Osteocyte (in vitro differentiated cells): ENCODE results near the gene DNAJC11. TPM values are rescaled to one million over a fixed set of nuclear protein-coding genes. Genes with fewer than 3 reads are reported as not detected.
A peak's percentile ranks its signal among the peaks of the same experiment; 100 is the strongest.
"Not testable (repeated sequence)": the region's sequence is repeated elsewhere in the genome, so short reads cannot be mapped to it uniquely, and the experiment has no call there.

Source experiments
- DNase-seq: peaks from one replicate; pipeline ENCODE4 v3.0.0; 2021; ENCODE audit warnings: mixed read lengths; ENCODE audit not compliant: unreplicated experiment; ENCODE audit errors: extremely low spot score
- H3K27ac Mint-ChIP-seq: one replicate; pipeline ENCODE4 v1.8.0; 2021; ENCODE audit warnings: mild to moderate bottlenecking, mixed read lengths; ENCODE audit not compliant: unreplicated experiment
- H3K27me3 Mint-ChIP-seq: one replicate; pipeline ENCODE4 v1.8.0; 2021; ENCODE audit warnings: mixed read lengths; ENCODE audit not compliant: unreplicated experiment
- H3K36me3 Mint-ChIP-seq: one replicate; pipeline ENCODE4 v1.8.0; 2021; ENCODE audit warnings: mixed read lengths; ENCODE audit not compliant: unreplicated experiment
- H3K4me1 Mint-ChIP-seq: one replicate; pipeline ENCODE4 v1.8.0; 2021; ENCODE audit warnings: mixed read lengths; ENCODE audit not compliant: unreplicated experiment
- H3K4me3 Mint-ChIP-seq: one replicate; pipeline ENCODE4 v1.8.0; 2021; ENCODE audit warnings: mild to moderate bottlenecking, moderate library complexity, mixed read lengths; ENCODE audit not compliant: unreplicated experiment
- H3K9me3 Mint-ChIP-seq: one replicate; pipeline ENCODE4 v1.8.0; 2021; ENCODE audit warnings: mixed read lengths; ENCODE audit not compliant: unreplicated experiment
- CTCF ChIP-seq: fragments of 200-600 bp; sonication (generic); IDR thresholded peaks from 2 replicates; pipeline ENCODE4 v1.5.0; 2021; ENCODE audit warnings: antibody characterized with exemption, mild to moderate bottlenecking, moderate library complexity
- total RNA-seq: library from RNA; stranded (reverse); gene quantifications from 2 replicates; pipeline ENCODE4 v1.2.1, GENCODE V29; 2021

The DNAJC11 gene
- total RNA-seq, 1 donor from 2014 or later: 52.9 TPM

DNA sequence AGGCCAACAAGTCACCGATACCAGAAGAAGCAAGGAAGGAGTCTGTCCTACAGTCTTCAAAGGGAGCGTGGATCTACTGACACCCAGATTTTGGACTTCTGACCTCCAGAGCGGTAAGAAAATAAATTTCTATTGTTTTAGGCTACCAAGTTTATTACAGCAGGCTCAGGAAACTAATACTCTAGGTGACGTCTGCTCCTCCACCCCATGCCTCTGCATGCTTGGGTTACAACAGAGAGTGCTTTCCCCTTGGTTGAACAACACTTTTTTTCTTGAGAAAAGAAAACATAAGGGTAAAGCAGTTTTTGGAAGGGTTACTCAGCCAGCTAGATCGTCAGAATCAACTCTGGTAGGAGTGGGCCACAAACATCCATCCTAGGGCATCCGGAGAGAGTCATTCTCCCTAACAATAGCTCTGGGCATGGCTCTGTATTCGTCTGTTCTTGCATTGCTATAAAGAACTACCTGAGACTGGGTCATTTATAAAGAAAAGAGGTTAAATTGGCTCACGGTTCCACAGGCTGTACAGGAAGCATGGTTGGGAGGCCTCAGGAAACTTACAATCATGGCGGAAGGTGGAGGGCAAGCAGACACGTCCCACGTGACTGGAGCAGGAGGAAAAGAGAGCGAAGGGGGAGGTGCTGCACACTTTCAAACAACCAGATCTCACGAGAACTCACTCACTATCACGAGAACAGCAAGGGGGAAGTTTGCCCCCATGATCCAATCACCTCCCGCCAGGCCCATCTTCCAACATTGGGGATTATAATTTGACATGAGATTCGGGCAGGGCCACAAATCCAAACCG is 22.2 kb upstream of the DNAJC11 start:
- Mint-ChIP-seq H3K27me3 (no peaks in the 10 kb centered on the region), H3K9me3 (no peaks in the 10 kb centered on the region), H3K27ac (peak overlapping the region; percentile 83), H3K4me3 (no peak overlapping the region), H3K36me3 (no peaks in the 10 kb centered on the region), H3K4me1 (peaks cover 21% of the 10 kb centered on the region)
- TF ChIP-seq CTCF: no peak
- DNase-seq: no peak

DNA sequence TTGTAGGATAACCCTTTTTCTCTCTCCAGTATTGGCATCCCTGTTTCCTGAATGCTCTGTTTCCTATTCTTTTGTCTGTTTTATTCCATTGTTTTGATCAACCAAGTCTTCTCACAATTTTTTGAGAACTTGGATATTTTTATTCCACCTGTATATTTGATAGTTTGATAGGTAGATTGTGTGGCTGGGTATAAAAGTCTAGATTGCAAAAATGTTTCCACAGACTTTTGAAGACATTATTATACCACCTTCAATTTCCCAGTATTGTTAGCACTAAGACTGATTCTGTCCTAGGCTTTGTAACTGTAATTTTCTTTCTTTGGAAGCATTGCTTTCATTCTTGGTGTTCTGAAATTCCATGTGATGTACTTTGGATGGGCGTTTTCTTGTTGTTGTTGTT is 9.6 kb upstream of the DNAJC11 start:
- no peaks in the 10 kb centered on the region for H3K4me1 Mint-ChIP-seq
- H3K27ac Mint-ChIP-seq: no peak overlapping the region
- no peaks in the 10 kb centered on the region for H3K36me3 Mint-ChIP-seq
- TF ChIP-seq CTCF: no peak
- no peak overlapping the region for H3K4me3 Mint-ChIP-seq
- H3K9me3 Mint-ChIP-seq: peaks cover 8% of the 10 kb centered on the region
- peaks cover 23% of the 10 kb centered on the region for H3K27me3 Mint-ChIP-seq
- no peak for DNase-seq

- TF ChIP-seq CTCF: no peak
- H3K4me3 Mint-ChIP-seq: no peak overlapping the region
These were observed 3.1 kb upstream of the DNAJC11 start for GRCh38 chr1:6704746-6705145.

GRCh38 chr1:6703016-6703415 is 1.4 kb upstream of the DNAJC11 start:
- TF ChIP-seq CTCF: no peak
- Mint-ChIP-seq H3K4me1 (peaks cover 20% of the 10 kb centered on the region), H3K36me3 (no peaks in the 10 kb centered on the region), H3K9me3 (no peaks in the 10 kb centered on the region), H3K27ac (no peak overlapping the region), H3K4me3 (no peak overlapping the region), H3K27me3 (peaks cover 13% of the 10 kb centered on the region)
- DNase-seq: no peak

More at GRCh38 chr1:6704746-6705145, 3.1 kb upstream of the DNAJC11 start:
- no peak for DNase-seq
- no peaks in the 10 kb centered on the region for H3K9me3 Mint-ChIP-seq
- no peak overlapping the region for H3K27ac Mint-ChIP-seq
- H3K36me3 Mint-ChIP-seq: no peaks in the 10 kb centered on the region
- peaks cover 23% of the 10 kb centered on the region for H3K27me3 Mint-ChIP-seq
- peaks cover 16% of the 10 kb centered on the region for H3K4me1 Mint-ChIP-seq

DNA sequence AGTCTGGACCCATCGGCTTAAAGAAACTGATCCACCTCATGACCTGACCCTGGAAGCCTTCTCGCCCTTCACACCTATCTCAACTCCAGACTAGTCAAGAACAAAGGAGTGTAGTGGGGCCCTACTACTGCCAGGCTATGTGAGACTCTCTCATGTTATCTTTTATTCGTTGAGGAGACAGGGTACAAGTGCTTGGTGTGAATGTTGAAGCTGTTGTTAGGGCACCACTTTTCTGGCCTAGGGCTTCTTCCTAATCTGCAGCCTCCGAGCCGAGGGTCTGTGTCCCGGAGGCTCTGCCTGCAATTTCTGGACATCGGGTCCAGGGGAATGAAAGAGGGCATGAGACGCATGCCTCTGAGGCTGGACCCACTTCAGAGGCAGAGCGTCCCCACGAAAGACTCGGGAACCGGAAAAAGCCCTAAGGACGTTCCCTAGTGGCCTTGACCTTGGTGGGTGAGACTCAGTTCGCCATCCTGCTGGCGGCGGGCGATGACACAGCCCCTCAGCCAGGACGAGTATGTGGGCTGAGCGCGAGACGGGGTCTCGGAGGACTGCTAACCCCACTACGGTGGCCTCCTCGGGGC is 671 bp downstream of the DNAJC11 start:
- no peak for DNase-seq
- peak overlapping the region; percentile 71 for H3K27ac Mint-ChIP-seq
- H3K9me3 Mint-ChIP-seq: no peaks in the 10 kb centered on the region
- H3K27me3 Mint-ChIP-seq: no peaks in the 10 kb centered on the region
- H3K4me1 Mint-ChIP-seq: peaks cover 28% of the 10 kb centered on the region
- no peak for TF ChIP-seq CTCF
- no peaks in the 10 kb centered on the region for H3K36me3 Mint-ChIP-seq
- peak overlapping the region; percentile 83 for H3K4me3 Mint-ChIP-seq

- Mint-ChIP-seq H3K4me3 (peak overlapping the region; percentile 83), H3K4me1 (peaks cover 31% of the 10 kb centered on the region)
- H3K27me3 Mint-ChIP-seq, DNase-seq, H3K27ac Mint-ChIP-seq, H3K36me3 Mint-ChIP-seq, H3K9me3 Mint-ChIP-seq: not testable (repeated sequence)
These were observed 1.7 kb downstream of the DNAJC11 start for GRCh38 chr1:6699915-6700314.
